ENCODE data around the gene GAB1.

GRCh38 chr4:143300860-143301259, 35.8 kb upstream of the GAB1 start:
- TF ChIP-seq POLR2A (IDR thresholded peaks at IDR 0.05) (no peak), CTCF (IDR thresholded peaks at IDR 0.05) (no peak)

Data from vagina (tissue), 2 donors.